ENCODE results near the gene JUNB. TPM values are rescaled to one million over a fixed set of nuclear protein-coding genes. Genes with fewer than 3 reads are reported as not detected.

Gene JUNB
- total and polyA plus RNA-seq, 11 donors = 19.6 to 205 (median 52.9) TPM

DNA sequence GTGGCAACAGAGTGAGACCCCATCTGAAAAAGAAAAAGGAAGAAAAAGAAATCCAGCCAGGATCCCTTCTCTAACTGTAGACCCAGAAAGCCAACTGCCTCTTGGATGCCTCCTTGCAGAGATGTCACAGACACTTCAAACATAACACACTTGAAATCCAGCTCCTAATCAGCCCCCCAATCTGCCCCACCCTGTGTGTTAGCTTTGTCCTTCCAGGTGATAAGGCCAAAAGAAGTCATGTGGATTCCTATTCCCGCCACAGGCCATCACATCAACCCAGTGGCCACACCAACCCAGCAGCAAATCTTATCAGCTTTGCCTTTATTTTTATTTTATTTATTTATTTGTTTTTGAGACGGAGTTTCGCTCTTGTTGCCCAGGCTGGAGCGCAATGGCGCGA, 31.6 kb upstream of the JUNB start:
- peaks cover 0 to 24% (median 12%) of the 10 kb centered on the region in 9 donors for H3K36me3 ChIP-seq
- no peak overlapping the region for H3K27ac ChIP-seq
- WGBS, 4 donors = 85 to 89% (median 88%) methylated on average over 6 of the region's 6 CpGs
- no peak overlapping the region for H3K4me3 ChIP-seq
- no peak for ATAC-seq
- intact Hi-C loops (cut with DNase I) = loop anchor here in 8 of 10 donors (1.0 to 5.0 kb wide), 6 partner anchors 38 to 88 kb away; no protein-coding TSS in a partner anchor
- TF ChIP-seq, protein P1, sequence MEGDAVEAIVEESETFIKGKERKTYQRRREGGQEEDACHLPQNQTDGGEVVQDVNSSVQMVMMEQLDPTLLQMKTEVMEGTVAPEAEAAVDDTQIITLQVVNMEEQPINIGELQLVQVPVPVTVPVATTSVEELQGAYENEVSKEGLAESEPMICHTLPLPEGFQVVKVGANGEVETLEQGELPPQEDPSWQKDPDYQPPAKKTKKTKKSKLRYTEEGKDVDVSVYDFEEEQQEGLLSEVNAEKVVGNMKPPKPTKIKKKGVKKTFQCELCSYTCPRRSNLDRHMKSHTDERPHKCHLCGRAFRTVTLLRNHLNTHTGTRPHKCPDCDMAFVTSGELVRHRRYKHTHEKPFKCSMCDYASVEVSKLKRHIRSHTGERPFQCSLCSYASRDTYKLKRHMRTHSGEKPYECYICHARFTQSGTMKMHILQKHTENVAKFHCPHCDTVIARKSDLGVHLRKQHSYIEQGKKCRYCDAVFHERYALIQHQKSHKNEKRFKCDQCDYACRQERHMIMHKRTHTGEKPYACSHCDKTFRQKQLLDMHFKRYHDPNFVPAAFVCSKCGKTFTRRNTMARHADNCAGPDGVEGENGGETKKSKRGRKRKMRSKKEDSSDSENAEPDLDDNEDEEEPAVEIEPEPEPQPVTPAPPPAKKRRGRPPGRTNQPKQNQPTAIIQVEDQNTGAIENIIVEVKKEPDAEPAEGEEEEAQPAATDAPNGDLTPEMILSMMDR (IDR thresholded peaks at IDR 0.05) = no peak
- no peak for TF ChIP-seq POLR2A (IDR thresholded peaks at IDR 0.05)
- peaks cover 0 to 34% (median 15%) of the 10 kb centered on the region in 12 donors for H3K4me1 ChIP-seq
- no peak for DNase-seq
- no peaks in the 10 kb centered on the region for H3K27me3 ChIP-seq
- no peaks in the 10 kb centered on the region for H3K9me3 ChIP-seq

DNA sequence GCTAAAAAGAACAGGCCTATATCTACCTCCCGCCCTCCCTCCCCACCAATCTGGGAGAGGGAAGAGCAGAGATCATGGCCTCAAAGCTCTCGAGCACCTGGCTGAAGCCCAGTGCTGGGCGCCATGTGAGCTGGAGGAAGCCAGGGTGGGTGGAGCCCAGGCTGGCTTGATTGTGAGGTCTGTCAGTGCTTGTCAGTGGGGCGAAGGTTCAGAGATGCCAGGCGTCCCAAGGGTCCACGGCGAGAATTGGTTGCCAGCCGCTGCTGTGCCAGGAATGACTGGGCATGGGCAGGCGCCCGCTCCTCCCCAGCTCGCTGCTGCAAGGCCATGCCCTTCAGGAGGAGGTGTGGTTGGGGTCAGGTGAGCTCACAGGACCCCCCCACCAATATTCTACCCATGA, 28.2 kb upstream of the JUNB start:
- DNase-seq = peak in 4 of 5 donors; percentile 68 to 89 (median 82)
- peaks cover 0 to 29% (median 9%) of the 10 kb centered on the region in 12 donors for H3K4me1 ChIP-seq
- H3K27ac ChIP-seq = peak overlapping the region in 11 of 12 donors; percentile 45 to 94 (median 79)
- ATAC-seq = peak; percentile 82 to 90 (median 88)
- TF ChIP-seq, protein P1 (IDR thresholded peaks at IDR 0.05) = no peak
- TF ChIP-seq POLR2A (IDR thresholded peaks at IDR 0.05) = no peak
- peak overlapping the region in 1 of 12 donors; percentile 14 for H3K4me3 ChIP-seq
- H3K36me3 ChIP-seq = peaks cover 0 to 48% (median 34%) of the 10 kb centered on the region in 9 donors
- intact Hi-C loops (cut with DNase I) = loop anchor here in 8 of 10 donors (5.0 kb wide), 2 partner anchors 34 to 84 kb away; no protein-coding TSS in a partner anchor
- no peaks in the 10 kb centered on the region for H3K27me3 ChIP-seq
- H3K9me3 ChIP-seq = no peaks in the 10 kb centered on the region
- 56 to 66% (median 63%) methylated on average over 8 to 11 of the region's 11 CpGs for WGBS, 4 donors

DNA sequence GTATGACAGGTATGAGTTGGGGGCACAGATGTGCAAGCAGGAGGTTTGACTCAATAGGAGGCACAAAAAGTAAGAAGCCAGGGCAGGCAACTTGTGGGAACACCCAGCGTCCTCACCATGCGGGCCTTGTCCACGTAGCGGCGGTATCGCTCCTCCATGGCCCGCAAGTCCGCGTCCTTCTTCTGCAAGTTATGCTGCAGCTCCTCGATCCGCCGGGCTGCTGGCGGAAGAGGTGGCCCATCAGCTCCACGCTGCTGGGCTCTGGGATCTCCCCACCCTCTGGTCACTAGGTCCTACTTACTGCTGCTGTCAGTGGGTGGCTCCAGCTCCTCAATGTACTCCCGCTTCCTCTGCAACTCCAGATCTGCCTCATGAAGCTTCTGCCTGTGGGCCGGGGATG, 26.6 kb upstream of the JUNB start:
- Histone ChIP-seq H3K27me3 (no peaks in the 10 kb centered on the region), H3K4me3 (no peak overlapping the region), H3K36me3 (peaks cover 0 to 56% (median 36%) of the 10 kb centered on the region in 9 donors), H3K9me3 (no peaks in the 10 kb centered on the region), H3K27ac (peak overlapping the region in 2 of 12 donors; percentile 61 to 74), H3K4me1 (peaks cover 0 to 29% (median 9%) of the 10 kb centered on the region in 12 donors)
- TF ChIP-seq, protein P1 (IDR thresholded peaks at IDR 0.05) = no peak
- WGBS, 4 donors = 95 to 99% (median 97%) methylated on average over 10 to 16 of the region's 16 CpGs
- intact Hi-C loops (cut with DNase I) = loop anchor here in 9 of 10 donors (5.0 kb wide), 3 partner anchors 33 to 83 kb away; partner anchors contain the start of genes PRDX2 (in 1 of the 9) and THSD8 (in 1 of the 9)
- DNase-seq (no peak), ATAC-seq (no peak)

DNA sequence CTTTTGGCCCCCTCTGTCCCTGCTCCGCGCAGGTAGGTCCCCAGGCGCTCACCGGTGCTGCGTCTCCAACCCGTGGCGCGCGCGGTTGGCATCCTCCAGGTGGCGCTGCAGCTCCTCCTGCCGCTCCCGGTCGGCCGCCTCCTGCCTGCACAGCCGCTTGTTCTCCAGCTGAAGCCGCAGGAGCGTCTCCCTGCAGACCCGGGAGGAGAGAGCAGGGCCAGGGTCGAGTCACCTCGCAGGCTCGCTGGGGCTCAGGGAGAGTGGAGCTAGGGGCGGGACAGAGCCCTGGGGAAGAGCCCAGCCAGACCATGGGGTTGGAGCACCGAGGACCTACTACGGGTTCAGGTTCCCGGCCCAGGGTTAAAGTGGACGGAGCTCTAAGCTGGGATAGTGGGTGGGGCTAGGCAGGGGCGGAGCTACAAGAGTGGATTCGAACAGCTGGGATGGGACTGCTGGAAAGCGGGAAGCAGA, 25.2 kb upstream of the JUNB start:
- Histone ChIP-seq H3K4me1 (peaks cover 0 to 39% (median 9%) of the 10 kb centered on the region in 12 donors), H3K4me3 (peak overlapping the region in 9 of 12 donors; percentile 14 to 61 (median 48)), H3K9me3 (no peaks in the 10 kb centered on the region), H3K27ac (peak overlapping the region in 11 of 12 donors; percentile 15 to 82 (median 61)), H3K36me3 (peaks cover 0 to 61% (median 40%) of the 10 kb centered on the region in 9 donors), H3K27me3 (no peaks in the 10 kb centered on the region)
- intact Hi-C loops (cut with DNase I) = loop anchor here in 5 of 10 donors (1.0 to 5.0 kb wide), 3 partner anchors 36 to 81 kb away; partner anchors contain the start of genes PRDX2 (in 1 of the 5) and THSD8 (in 1 of the 5)
- ATAC-seq (peak in 3 of 4 donors; percentile 66 to 85 (median 76)), DNase-seq (peak; percentile 77 to 93 (median 88))
- TF ChIP-seq POLR2A (IDR thresholded peaks at IDR 0.05) = peak in 1 of 2 donors; percentile 35
- TF ChIP-seq, protein P1 (IDR thresholded peaks at IDR 0.05) = peak in 10 of 12 donors; percentile 66 to 99 (median 84)
- 1 to 35% (median 17%) methylated on average over 14 to 30 of the region's 30 CpGs for WGBS, 4 donors

Measured in heart left ventricle (tissue), 16 donors.